Keratinocyte (primary cell): ENCODE data around the gene ZFYVE1.

Source experiments
- EZH2 ChIP-seq: IDR thresholded peaks from one replicate; pipeline ENCODE4 v1.6.1; 2012; ENCODE audit warnings: inconsistent platforms, mild to moderate bottlenecking, low read length, moderate library complexity
- TF ChIP-seq, protein P1 (sequence below), 3 experiments: IDR thresholded peaks in 1 of 3; conservative IDR thresholded peaks in 1 of 3; optimal IDR thresholded peaks in 1 of 3; 2 replicates in 2 of 3; 3 replicates in 1 of 3; pipeline versions ENCODE3 to v1.5.1; 2011; ENCODE audit warnings: low read length in 3 of 3, mild to moderate bottlenecking in 3 of 3, moderate library complexity in 2 of 3, control low read depth in 1 of 3, inconsistent platforms in 1 of 3; ENCODE audit not compliant: insufficient read depth in 2 of 3; ENCODE audit errors: extremely low read depth in 1 of 3

DNA sequence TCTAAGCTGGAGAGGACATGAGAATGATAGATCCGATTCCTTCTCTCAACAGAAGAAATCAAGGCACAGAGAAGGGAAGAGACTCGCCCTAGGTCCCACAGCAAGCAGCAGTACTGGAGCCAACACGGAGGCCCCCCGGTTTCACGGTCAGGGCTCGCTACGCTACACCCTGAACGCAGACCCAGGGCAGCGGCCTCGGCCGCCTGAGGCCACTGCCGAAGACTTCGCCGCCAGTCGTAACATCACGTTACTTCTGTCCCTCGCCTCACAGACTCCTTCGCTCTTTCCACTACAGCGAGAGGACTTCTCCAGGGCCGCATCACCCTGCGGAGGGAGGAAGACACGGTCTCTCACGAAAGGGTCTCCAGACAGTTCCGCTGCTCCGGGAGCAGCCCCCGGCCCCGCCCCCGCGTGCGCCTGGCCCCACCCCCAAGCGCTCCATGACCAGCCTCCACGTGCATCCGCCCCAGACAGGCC, 101.1 kb downstream of the ZFYVE1 start:
- TF ChIP-seq, protein P1, sequence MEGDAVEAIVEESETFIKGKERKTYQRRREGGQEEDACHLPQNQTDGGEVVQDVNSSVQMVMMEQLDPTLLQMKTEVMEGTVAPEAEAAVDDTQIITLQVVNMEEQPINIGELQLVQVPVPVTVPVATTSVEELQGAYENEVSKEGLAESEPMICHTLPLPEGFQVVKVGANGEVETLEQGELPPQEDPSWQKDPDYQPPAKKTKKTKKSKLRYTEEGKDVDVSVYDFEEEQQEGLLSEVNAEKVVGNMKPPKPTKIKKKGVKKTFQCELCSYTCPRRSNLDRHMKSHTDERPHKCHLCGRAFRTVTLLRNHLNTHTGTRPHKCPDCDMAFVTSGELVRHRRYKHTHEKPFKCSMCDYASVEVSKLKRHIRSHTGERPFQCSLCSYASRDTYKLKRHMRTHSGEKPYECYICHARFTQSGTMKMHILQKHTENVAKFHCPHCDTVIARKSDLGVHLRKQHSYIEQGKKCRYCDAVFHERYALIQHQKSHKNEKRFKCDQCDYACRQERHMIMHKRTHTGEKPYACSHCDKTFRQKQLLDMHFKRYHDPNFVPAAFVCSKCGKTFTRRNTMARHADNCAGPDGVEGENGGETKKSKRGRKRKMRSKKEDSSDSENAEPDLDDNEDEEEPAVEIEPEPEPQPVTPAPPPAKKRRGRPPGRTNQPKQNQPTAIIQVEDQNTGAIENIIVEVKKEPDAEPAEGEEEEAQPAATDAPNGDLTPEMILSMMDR (optimal IDR thresholded peaks at IDR 0.05 in 1 of 3, IDR thresholded peaks at IDR 0.05 in 1 of 3, conservative IDR thresholded peaks at IDR 0.05 in 1 of 3; ENCODE audit: extremely low read depth in 1 of 3, insufficient read depth in 2 of 3, low read length in 3 of 3): no peak
- no peak for TF ChIP-seq EZH2
